ENCODE data around the gene CCT3. TPM values are rescaled to one million over a fixed set of nuclear protein-coding genes. Genes with fewer than 3 reads are reported as not detected.

The CCT3 gene
- total RNA-seq, 4 donors from 2014 or later: 149 to 258 (median 226) TPM

DNA sequence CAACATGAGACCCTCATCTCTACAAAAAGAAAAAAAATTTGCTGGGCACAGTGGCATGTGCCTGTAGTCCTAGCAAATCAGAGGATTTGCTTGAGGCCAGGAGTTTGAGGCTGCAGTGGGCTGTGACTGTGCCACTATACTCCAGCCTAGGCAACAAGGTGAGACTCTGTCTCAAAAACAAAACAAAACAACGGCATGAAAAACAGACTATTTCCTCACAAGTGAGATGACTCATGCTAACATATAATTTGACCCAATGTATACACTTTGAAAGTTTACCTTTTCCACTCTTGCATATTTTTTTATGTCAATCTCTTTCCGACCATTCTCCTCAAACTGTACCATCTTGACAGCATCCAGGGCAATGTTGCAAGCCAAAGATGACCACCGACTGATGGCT lies 17.5 kb downstream of the CCT3 start:
- intact Hi-C loops (cut with DNase I): no loop called here
- no peak for TF ChIP-seq POLR2A (IDR thresholded peaks at IDR 0.05)
- TF ChIP-seq, protein P1, sequence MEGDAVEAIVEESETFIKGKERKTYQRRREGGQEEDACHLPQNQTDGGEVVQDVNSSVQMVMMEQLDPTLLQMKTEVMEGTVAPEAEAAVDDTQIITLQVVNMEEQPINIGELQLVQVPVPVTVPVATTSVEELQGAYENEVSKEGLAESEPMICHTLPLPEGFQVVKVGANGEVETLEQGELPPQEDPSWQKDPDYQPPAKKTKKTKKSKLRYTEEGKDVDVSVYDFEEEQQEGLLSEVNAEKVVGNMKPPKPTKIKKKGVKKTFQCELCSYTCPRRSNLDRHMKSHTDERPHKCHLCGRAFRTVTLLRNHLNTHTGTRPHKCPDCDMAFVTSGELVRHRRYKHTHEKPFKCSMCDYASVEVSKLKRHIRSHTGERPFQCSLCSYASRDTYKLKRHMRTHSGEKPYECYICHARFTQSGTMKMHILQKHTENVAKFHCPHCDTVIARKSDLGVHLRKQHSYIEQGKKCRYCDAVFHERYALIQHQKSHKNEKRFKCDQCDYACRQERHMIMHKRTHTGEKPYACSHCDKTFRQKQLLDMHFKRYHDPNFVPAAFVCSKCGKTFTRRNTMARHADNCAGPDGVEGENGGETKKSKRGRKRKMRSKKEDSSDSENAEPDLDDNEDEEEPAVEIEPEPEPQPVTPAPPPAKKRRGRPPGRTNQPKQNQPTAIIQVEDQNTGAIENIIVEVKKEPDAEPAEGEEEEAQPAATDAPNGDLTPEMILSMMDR (IDR thresholded peaks at IDR 0.05): no peak
- DNase-seq: no peak
- no peak overlapping the region for H3K4me3 ChIP-seq
- H3K9me3 ChIP-seq: no peaks in the 10 kb centered on the region
- no peak overlapping the region for H3K27ac ChIP-seq
- 63 to 68% methylated on average over 3 of the region's 3 CpGs for WGBS, 2 donors
- H3K36me3 ChIP-seq: peaks cover 49 to 100% (median 77%) of the 10 kb centered on the region in 3 donors
- H3K27me3 ChIP-seq: no peaks in the 10 kb centered on the region
- H3K4me1 ChIP-seq: no peaks in the 10 kb centered on the region

DNA sequence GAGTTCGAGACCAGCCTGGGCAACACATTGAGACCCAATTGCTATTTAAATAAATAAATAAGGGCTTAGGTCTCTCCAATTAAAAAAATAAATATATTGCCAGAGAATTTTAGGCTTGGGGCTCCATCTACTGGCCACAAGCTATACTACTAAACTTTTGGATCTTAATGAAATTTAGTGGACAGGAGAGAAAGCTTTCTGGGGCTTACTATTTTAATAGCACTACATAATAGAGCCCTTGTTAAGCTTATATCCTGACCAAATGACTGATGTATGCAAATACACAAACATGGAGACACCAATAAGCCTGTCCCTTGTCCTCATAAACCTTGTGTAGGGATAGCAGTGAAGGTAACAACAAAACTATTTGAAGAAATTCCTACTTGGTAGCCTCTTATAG lies 18.4 kb downstream of the CCT3 start:
- Histone ChIP-seq H3K36me3 (peaks cover 49 to 100% (median 78%) of the 10 kb centered on the region in 3 donors), H3K4me3 (no peak overlapping the region), H3K4me1 (no peaks in the 10 kb centered on the region), H3K27me3 (no peaks in the 10 kb centered on the region), H3K27ac (no peak overlapping the region), H3K9me3 (no peaks in the 10 kb centered on the region)
- no peak for DNase-seq
- 64 to 88% methylated on average over 1 of the region's 1 CpG for WGBS, 2 donors
- TF ChIP-seq POLR2A (IDR thresholded peaks at IDR 0.05): no peak
- TF ChIP-seq, protein P1 (IDR thresholded peaks at IDR 0.05): peak in 4 of 6 experiments; percentile 23 to 57 (median 46)
- intact Hi-C loops (cut with DNase I): loop anchor here (10.0 kb wide), 1 partner anchor 65 kb away; no protein-coding TSS in a partner anchor

DNA sequence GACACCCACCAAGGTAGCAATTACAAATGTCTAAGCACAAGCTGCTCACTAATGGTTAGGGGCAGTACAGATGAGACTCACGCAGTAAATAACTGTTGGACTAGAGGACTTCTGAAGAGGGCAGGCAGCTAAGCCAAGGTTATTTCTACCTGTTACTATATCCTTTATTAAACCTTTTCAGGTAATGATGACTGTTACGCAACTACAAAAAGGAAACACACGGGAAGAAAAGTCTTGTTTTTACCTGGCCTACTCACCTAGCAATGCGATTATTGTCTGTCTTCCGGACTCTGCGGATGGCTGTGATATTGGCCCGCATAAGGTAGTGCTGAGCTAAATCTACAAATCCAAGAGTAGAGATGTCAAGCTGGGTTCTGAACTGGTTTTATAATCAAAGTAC lies 21.2 kb downstream of the CCT3 start:
- H3K36me3 ChIP-seq: peaks cover 37 to 100% (median 92%) of the 10 kb centered on the region in 3 donors

DNA sequence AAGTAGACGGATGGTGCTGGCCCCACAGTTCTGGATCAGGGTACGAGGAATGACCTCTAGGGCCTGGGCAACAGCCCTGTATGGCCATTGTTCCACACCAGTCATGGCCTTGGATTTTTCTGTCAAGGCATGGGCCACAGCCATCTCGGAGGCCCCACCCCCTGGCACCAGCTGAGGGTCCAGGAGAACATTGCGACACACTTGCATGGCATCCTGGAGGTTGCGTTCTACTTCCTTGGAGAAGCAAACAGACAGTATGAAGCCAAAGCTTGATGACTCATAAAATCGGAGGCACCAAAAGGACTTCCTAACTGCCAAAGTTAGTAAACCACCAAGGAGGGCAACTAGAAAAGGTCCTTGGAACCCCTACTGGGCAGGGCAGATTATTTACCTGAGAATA lies 27.1 kb downstream of the CCT3 start:
- Histone ChIP-seq H3K27me3 (no peaks in the 10 kb centered on the region), H3K4me1 (peaks cover 0 to 14% (median 0%) of the 10 kb centered on the region in 3 donors), H3K4me3 (no peak overlapping the region), H3K36me3 (peaks cover 28 to 100% (median 78%) of the 10 kb centered on the region in 3 donors), H3K9me3 (no peaks in the 10 kb centered on the region), H3K27ac (peak overlapping the region in 1 of 4 donors; percentile 14)
- WGBS, 2 donors: 39 to 65% methylated on average over 5 to 6 of the region's 6 CpGs
- DNase-seq: no peak
- no peak for TF ChIP-seq POLR2A (IDR thresholded peaks at IDR 0.05)
- intact Hi-C loops (cut with DNase I): loop anchor here (10.0 kb wide), 1 partner anchor 56 kb away; no protein-coding TSS in a partner anchor

More for the DNA sequence above, 21.2 kb downstream of the CCT3 start:
- no peak for TF ChIP-seq POLR2A (IDR thresholded peaks at IDR 0.05)
- TF ChIP-seq, protein P1 (IDR thresholded peaks at IDR 0.05): no peak
- 86 to 88% methylated on average over 7 of the region's 7 CpGs for WGBS, 2 donors
- Histone ChIP-seq H3K4me1 (no peaks in the 10 kb centered on the region), H3K27ac (no peak overlapping the region), H3K4me3 (no peak overlapping the region), H3K27me3 (no peaks in the 10 kb centered on the region), H3K9me3 (no peaks in the 10 kb centered on the region)
- no peak for DNase-seq
- intact Hi-C loops (cut with DNase I): loop anchor here (10.0 kb wide), 1 partner anchor 62 kb away; no protein-coding TSS in a partner anchor

DNA sequence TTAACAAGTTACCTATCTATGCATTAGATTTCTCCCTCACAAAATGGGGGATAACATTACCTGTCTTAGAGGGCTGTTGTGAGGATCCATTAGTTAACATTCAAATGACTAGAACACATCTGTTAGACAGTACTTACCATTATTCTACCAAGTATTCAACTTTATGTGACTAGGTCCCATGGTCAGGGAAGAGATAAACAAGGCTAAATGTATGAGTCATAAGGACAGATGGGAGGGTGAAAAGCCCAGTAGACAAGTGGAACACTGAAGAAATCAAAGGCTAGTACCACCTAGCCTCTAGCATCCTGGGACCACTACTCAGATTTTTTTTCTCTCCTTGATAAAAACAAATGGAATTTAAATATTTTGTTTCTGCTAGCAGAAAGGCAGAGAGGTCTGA lies 30.0 kb downstream of the CCT3 start:
- intact Hi-C loops (cut with DNase I): no loop called here
- no peaks in the 10 kb centered on the region for H3K27me3 ChIP-seq
- no peak for DNase-seq
- peaks cover 0 to 14% (median 0%) of the 10 kb centered on the region in 3 donors for H3K4me1 ChIP-seq
- no peaks in the 10 kb centered on the region for H3K9me3 ChIP-seq
- no peak for TF ChIP-seq POLR2A (IDR thresholded peaks at IDR 0.05)
- TF ChIP-seq, protein P1 (IDR thresholded peaks at IDR 0.05): no peak
- H3K27ac ChIP-seq: no peak overlapping the region
- no peak overlapping the region for H3K4me3 ChIP-seq
- H3K36me3 ChIP-seq: peaks cover 24 to 93% (median 51%) of the 10 kb centered on the region in 3 donors

DNA sequence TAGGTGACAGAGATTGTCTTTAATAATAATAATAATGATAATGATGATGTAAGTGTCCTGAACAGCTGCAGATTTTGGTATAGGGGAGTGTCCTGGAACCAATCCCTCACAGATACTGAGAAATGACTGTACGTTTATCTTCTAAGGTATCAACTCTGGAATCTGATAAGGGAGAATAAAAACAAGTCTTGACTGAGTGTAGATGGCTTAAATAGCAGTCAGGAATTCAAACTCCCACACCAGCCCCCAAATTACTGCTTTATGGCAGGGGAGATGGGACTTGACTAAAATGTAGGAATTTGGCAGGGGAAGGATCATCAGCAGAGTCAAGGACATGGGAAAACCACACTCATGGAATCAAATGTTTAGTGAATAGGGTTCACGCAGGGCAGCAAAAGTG lies 32.9 kb downstream of the CCT3 start:
- WGBS, 2 donors: 74 to 75% methylated on average over 2 of the region's 2 CpGs
- Histone ChIP-seq H3K27me3 (no peaks in the 10 kb centered on the region), H3K27ac (no peak overlapping the region), H3K36me3 (peaks cover 9 to 64% (median 22%) of the 10 kb centered on the region in 3 donors), H3K4me1 (peaks cover 0 to 27% (median 0%) of the 10 kb centered on the region in 3 donors), H3K9me3 (no peaks in the 10 kb centered on the region), H3K4me3 (no peak overlapping the region)
- no peak for TF ChIP-seq POLR2A (IDR thresholded peaks at IDR 0.05)
- TF ChIP-seq, protein P1 (IDR thresholded peaks at IDR 0.05): no peak
- intact Hi-C loops (cut with DNase I): no loop called here
- no peak for DNase-seq

All from esophagus squamous epithelium (tissue), 5 donors.